Right atrium auricular region (tissue), 2 donors: Measurements from ENCODE around the gene GTSE1. TPM values are rescaled to one million over a fixed set of nuclear protein-coding genes. Genes with fewer than 3 reads are reported as not detected.

Source experiments
- DNase-seq: peaks from one replicate; pipeline ENCODE4 v3.0.0-alpha.2; 2019; ENCODE audit warnings: low spot score
- H3K27ac ChIP-seq, 2 donors: fragments of 200-600 bp; sonication (generic); 1 replicate in 1 of 2; 2 replicates in 1 of 2; pipeline ENCODE4 v1.5.1; 2016 to 2019
- H3K27me3 ChIP-seq, 2 donors: fragments of 200-600 bp; sonication (generic); one replicate each; pipeline versions ENCODE4 v1.5.1 to v1.6.0; 2017 to 2019
- H3K36me3 ChIP-seq: fragments of 200-600 bp; sonication (generic); one replicate; pipeline ENCODE4 v1.5.1; 2016
- H3K4me1 ChIP-seq, 2 donors: fragments of 200-600 bp; sonication (generic); one replicate each; pipeline versions ENCODE4 v1.5.1 to v1.6.0; 2017 to 2019
- H3K4me3 ChIP-seq, 2 donors: fragments of 200-600 bp; sonication (generic); 1 replicate in 1 of 2; 2 replicates in 1 of 2; pipeline ENCODE4 v1.5.1; 2017 to 2019; ENCODE audit warnings: mild to moderate bottlenecking in 1 of 2, moderate library complexity in 1 of 2
- H3K9me3 ChIP-seq, 2 donors: fragments of 200-600 bp; sonication (generic); one replicate each; pipeline ENCODE4 v1.5.1; 2019
- CTCF ChIP-seq, 2 donors: fragments of 200-600 bp; sonication (generic); IDR thresholded peaks; one replicate each; pipeline ENCODE4 v1.5.1; 2019; ENCODE audit warnings: antibody characterized with exemption in 2 of 2
- total RNA-seq, 2 donors: library from RNA; depleted of rRNA; stranded (reverse); fragments of >200 nt; gene quantifications; one replicate each; pipeline ENCODE4 v1.1.0, GENCODE V29; 2016

GTSE1 gene
- total RNA-seq, 2 donors from 2014 or later, result 0.16 to 0.63 TPM

GRCh38 chr22:46290121-46290842 is 6.4 kb upstream of the GTSE1 start:
- peaks cover 0 to 36% of the 10 kb centered on the region in 2 donors for H3K4me1 ChIP-seq
- peaks cover 48% of the 10 kb centered on the region for H3K36me3 ChIP-seq
- H3K27ac ChIP-seq, result peak overlapping the region; percentile 77 to 84

GRCh38 chr22:46290843-46291785 is 5.6 kb upstream of the GTSE1 start:
- H3K4me3 ChIP-seq, result no peak overlapping the region
- H3K36me3 ChIP-seq, result peaks cover 40% of the 10 kb centered on the region
- H3K4me1 ChIP-seq, result peaks cover 0 to 42% of the 10 kb centered on the region in 2 donors
- no peak for TF ChIP-seq CTCF (IDR thresholded peaks at IDR 0.05)
- no peaks in the 10 kb centered on the region for H3K9me3 ChIP-seq
- H3K27ac ChIP-seq, result peak overlapping the region; percentile 77 to 84
- H3K27me3 ChIP-seq, result no peaks in the 10 kb centered on the region
- no peak for DNase-seq

More at GRCh38 chr22:46290121-46290842, 6.4 kb upstream of the GTSE1 start:
- DNase-seq, result no peak
- Histone ChIP-seq H3K27me3 (no peaks in the 10 kb centered on the region), H3K4me3 (no peak overlapping the region), H3K9me3 (no peaks in the 10 kb centered on the region)
- TF ChIP-seq CTCF (IDR thresholded peaks at IDR 0.05), result no peak

GRCh38 chr22:46292173-46292572 is 4.5 kb upstream of the GTSE1 start:
- Histone ChIP-seq H3K4me1 (peaks cover 0 to 50% of the 10 kb centered on the region in 2 donors), H3K27me3 (no peaks in the 10 kb centered on the region), H3K36me3 (peaks cover 30% of the 10 kb centered on the region), H3K27ac (peak overlapping the region in 1 of 2 donors; percentile 84), H3K9me3 (no peaks in the 10 kb centered on the region), H3K4me3 (no peak overlapping the region)
- DNase-seq, result no peak
- TF ChIP-seq CTCF (IDR thresholded peaks at IDR 0.05), result no peak

GRCh38 chr22:46292732-46293131 is 3.9 kb upstream of the GTSE1 start:
- TF ChIP-seq CTCF (IDR thresholded peaks at IDR 0.05), result no peak
- no peaks in the 10 kb centered on the region for H3K9me3 ChIP-seq
- peak overlapping the region in 1 of 2 donors; percentile 84 for H3K27ac ChIP-seq
- peaks cover 0 to 49% of the 10 kb centered on the region in 2 donors for H3K4me1 ChIP-seq
- no peak for DNase-seq
- H3K27me3 ChIP-seq, result no peaks in the 10 kb centered on the region
- H3K4me3 ChIP-seq, result no peak overlapping the region
- H3K36me3 ChIP-seq, result peaks cover 28% of the 10 kb centered on the region

- no peak for DNase-seq
- Histone ChIP-seq H3K27ac (peak overlapping the region in 1 of 2 donors; percentile 3), H3K4me1 (peaks cover 0 to 40% of the 10 kb centered on the region in 2 donors), H3K27me3 (no peaks in the 10 kb centered on the region), H3K36me3 (peaks cover 28% of the 10 kb centered on the region), H3K4me3 (no peak overlapping the region), H3K9me3 (no peaks in the 10 kb centered on the region)
- TF ChIP-seq CTCF (IDR thresholded peaks at IDR 0.05), result no peak
Measured at GRCh38 chr22:46293577-46294260, 3.0 kb upstream of the GTSE1 start.
